HEK293 (cell line): Measurements from ENCODE around the gene IGLON5.

ENCODE experiments used
- GLI2 ChIP-seq: fragments of 450-650 bp; formaldehyde crosslinking; IDR thresholded peaks from 2 replicates; pipeline ENCODE4; 2017; ENCODE audit warnings: missing biosample characterization, missing genetic modification characterization, low read depth, borderline replicate concordance
- MZF1 ChIP-seq: fragments of 450-650 bp; formaldehyde crosslinking; IDR thresholded peaks from 2 replicates; pipeline ENCODE4 v1.5.1; 2017; ENCODE audit warnings: missing biosample characterization, missing genetic modification characterization, borderline replicate concordance
- OVOL3 ChIP-seq: fragments of 450-650 bp; formaldehyde crosslinking; IDR thresholded peaks from 2 replicates; pipeline ENCODE4 v1.5.1; 2016; ENCODE audit warnings: missing biosample characterization, missing genetic modification characterization
- PRDM1 ChIP-seq: fragments of 450-650 bp; formaldehyde crosslinking; IDR thresholded peaks from 2 replicates; pipeline ENCODE4; 2016; ENCODE audit warnings: missing biosample characterization, missing genetic modification characterization
- ZFHX2 ChIP-seq: fragments of 450-650 bp; formaldehyde crosslinking; conservative IDR thresholded peaks from 2 replicates; pipeline ENCODE4 v1.5.1; 2016; ENCODE audit warnings: missing biosample characterization, missing genetic modification characterization
- ZFP3 ChIP-seq: fragments of 450-650 bp; formaldehyde crosslinking; IDR thresholded peaks from 2 replicates; pipeline ENCODE4 v1.5.1; 2016; ENCODE audit warnings: low read depth, missing biosample characterization, missing genetic modification characterization
- ZFP37 ChIP-seq: fragments of 450-650 bp; formaldehyde crosslinking; IDR thresholded peaks from 2 replicates; pipeline ENCODE4 v1.5.1; 2016; ENCODE audit warnings: missing biosample characterization, missing genetic modification characterization
- ZIC2 ChIP-seq: fragments of 450-650 bp; formaldehyde crosslinking; IDR thresholded peaks from 2 replicates; pipeline ENCODE4 v1.5.1; 2016; ENCODE audit warnings: missing biosample characterization, missing genetic modification characterization
- ZNF112 ChIP-seq: fragments of 450-650 bp; formaldehyde crosslinking; IDR thresholded peaks from 2 replicates; pipeline ENCODE4 v1.5.0; 2017; ENCODE audit warnings: missing biosample characterization, missing genetic modification characterization
- ZNF140 ChIP-seq: fragments of 450-650 bp; formaldehyde crosslinking; IDR thresholded peaks from 2 replicates; pipeline ENCODE4 v1.5.1; 2016; ENCODE audit warnings: missing biosample characterization, missing genetic modification characterization
- ZNF184 ChIP-seq: fragments of 450-650 bp; IDR thresholded peaks from 2 replicates; pipeline ENCODE4 v1.5.1; 2018; ENCODE audit warnings: missing biosample characterization, mild to moderate bottlenecking, missing genetic modification characterization
- ZNF214 ChIP-seq: fragments of 450-650 bp; formaldehyde crosslinking; IDR thresholded peaks from 2 replicates; pipeline ENCODE4 v1.5.1; 2017; ENCODE audit warnings: missing biosample characterization, mild to moderate bottlenecking, missing genetic modification characterization, borderline replicate concordance
- ZNF223 ChIP-seq: fragments of 450-650 bp; formaldehyde crosslinking; IDR thresholded peaks from 2 replicates; pipeline ENCODE4 v1.5.1; 2016; ENCODE audit warnings: missing biosample characterization, missing genetic modification characterization
- ZNF266 ChIP-seq: fragments of 450-650 bp; formaldehyde crosslinking; IDR thresholded peaks from 2 replicates; pipeline ENCODE4 v1.5.1; 2016; ENCODE audit warnings: missing biosample characterization, missing genetic modification characterization, low read depth
- ZNF37A ChIP-seq: fragments of 450-650 bp; IDR thresholded peaks from 2 replicates; pipeline ENCODE4 v1.5.1; 2018; ENCODE audit warnings: missing biosample characterization, missing genetic modification characterization
- ZNF391 ChIP-seq: fragments of 450-650 bp; formaldehyde crosslinking; IDR thresholded peaks from 2 replicates; pipeline ENCODE4 v1.5.1; 2016; ENCODE audit warnings: low read depth, missing biosample characterization, missing genetic modification characterization, borderline replicate concordance
- ZNF404 ChIP-seq: fragments of 450-650 bp; formaldehyde crosslinking; IDR thresholded peaks from 2 replicates; pipeline ENCODE4 v1.5.1; 2017; ENCODE audit warnings: missing biosample characterization, missing genetic modification characterization
- ZNF416 ChIP-seq: fragments of 450-650 bp; formaldehyde crosslinking; IDR thresholded peaks from 2 replicates; pipeline ENCODE4 v1.5.1; 2016; ENCODE audit warnings: missing biosample characterization, missing genetic modification characterization
- ZNF600 ChIP-seq: fragments of 450-650 bp; formaldehyde crosslinking; IDR thresholded peaks from 2 replicates; pipeline ENCODE4 v1.5.1; 2016; ENCODE audit warnings: missing biosample characterization, missing genetic modification characterization
- ZNF626 ChIP-seq: fragments of 450-650 bp; sonication (Bioruptor Pico); formaldehyde crosslinking; IDR thresholded peaks from 2 replicates; pipeline ENCODE4 v1.5.1; 2018; ENCODE audit warnings: missing biosample characterization, missing genetic modification characterization, inconsistent platforms
- ZNF785 ChIP-seq: fragments of 450-650 bp; formaldehyde crosslinking; IDR thresholded peaks from 2 replicates; pipeline ENCODE4 v1.5.1; 2016; ENCODE audit warnings: missing biosample characterization, missing genetic modification characterization
- ZNF791 ChIP-seq: fragments of 450-650 bp; formaldehyde crosslinking; IDR thresholded peaks from 2 replicates; pipeline ENCODE4 v1.5.1; 2016; ENCODE audit warnings: missing biosample characterization, missing genetic modification characterization
- TF ChIP-seq, protein P1 (sequence below): fragments of 450-650 bp; formaldehyde crosslinking; IDR thresholded peaks from 2 replicates; pipeline ENCODE4 v1.5.1; 2016; ENCODE audit warnings: missing biosample characterization, missing genetic modification characterization
- TF ChIP-seq, protein P2 (sequence below): fragments of 450-650 bp; formaldehyde crosslinking; IDR thresholded peaks from 2 replicates; pipeline ENCODE4 v1.5.1; 2016; ENCODE audit warnings: missing biosample characterization, missing genetic modification characterization, low read depth
- TF ChIP-seq, protein P3 (sequence below): fragments of 450-650 bp; formaldehyde crosslinking; IDR thresholded peaks from 2 replicates; pipeline ENCODE4 v1.5.1; 2017; ENCODE audit warnings: missing biosample characterization, missing genetic modification characterization
- TF ChIP-seq, protein P4 (sequence below): fragments of 450-650 bp; formaldehyde crosslinking; IDR thresholded peaks from 2 replicates; pipeline ENCODE4 v1.5.1; 2016; ENCODE audit warnings: missing biosample characterization, missing genetic modification characterization
- TF ChIP-seq, protein P5 (sequence below): fragments of 450-650 bp; formaldehyde crosslinking; IDR thresholded peaks from 2 replicates; pipeline ENCODE4 v1.5.1; 2016; ENCODE audit warnings: missing biosample characterization, missing genetic modification characterization
- TF ChIP-seq, protein P6 (sequence below): fragments of 450-650 bp; formaldehyde crosslinking; IDR thresholded peaks from 2 replicates; pipeline ENCODE4 v1.5.1; 2016; ENCODE audit warnings: missing biosample characterization, missing genetic modification characterization

Gene IGLON5

DNA sequence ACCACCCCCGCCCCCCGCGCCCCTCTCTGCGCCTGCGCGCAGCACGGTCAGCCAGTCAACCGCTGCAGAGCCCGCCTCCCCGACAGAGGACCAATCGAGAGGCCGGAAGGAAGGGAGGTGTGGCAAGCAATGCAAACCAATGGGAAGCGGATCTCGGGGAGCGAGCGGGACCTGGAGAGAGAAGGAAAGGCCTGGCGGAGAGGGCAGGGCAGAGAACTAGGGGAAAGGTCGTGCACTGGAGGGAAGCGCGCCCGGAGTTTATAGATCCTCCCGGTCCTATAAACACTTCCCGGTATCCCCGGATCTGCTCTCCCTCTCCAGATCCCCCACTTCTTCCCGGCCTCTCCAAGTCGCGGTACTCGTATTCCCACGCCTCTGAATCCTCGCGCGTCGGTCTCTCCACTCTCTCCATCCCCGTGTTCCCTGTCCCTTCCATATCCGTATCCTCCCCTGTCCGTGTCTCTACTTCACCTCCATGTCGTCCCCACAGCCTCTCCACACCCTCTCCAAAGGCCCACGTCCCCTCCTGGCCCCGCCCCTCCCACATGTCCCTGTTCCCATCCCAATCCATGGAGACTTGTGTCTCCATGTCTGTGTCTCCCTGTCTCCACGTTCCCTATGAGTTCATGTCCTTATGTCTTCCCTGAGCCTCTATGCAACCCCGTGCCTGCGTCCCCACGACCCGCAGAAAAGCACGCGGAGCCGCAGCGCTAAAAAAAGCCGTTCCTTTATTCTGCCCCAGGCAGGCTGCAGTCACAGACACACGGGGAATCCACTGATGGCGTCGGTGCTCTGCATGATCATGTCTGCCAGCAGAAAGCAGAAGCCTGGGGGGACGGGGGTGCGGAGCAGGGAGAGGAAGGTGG lies 55.2 kb downstream of the IGLON5 start (continued):
- TF ChIP-seq, protein P1, sequence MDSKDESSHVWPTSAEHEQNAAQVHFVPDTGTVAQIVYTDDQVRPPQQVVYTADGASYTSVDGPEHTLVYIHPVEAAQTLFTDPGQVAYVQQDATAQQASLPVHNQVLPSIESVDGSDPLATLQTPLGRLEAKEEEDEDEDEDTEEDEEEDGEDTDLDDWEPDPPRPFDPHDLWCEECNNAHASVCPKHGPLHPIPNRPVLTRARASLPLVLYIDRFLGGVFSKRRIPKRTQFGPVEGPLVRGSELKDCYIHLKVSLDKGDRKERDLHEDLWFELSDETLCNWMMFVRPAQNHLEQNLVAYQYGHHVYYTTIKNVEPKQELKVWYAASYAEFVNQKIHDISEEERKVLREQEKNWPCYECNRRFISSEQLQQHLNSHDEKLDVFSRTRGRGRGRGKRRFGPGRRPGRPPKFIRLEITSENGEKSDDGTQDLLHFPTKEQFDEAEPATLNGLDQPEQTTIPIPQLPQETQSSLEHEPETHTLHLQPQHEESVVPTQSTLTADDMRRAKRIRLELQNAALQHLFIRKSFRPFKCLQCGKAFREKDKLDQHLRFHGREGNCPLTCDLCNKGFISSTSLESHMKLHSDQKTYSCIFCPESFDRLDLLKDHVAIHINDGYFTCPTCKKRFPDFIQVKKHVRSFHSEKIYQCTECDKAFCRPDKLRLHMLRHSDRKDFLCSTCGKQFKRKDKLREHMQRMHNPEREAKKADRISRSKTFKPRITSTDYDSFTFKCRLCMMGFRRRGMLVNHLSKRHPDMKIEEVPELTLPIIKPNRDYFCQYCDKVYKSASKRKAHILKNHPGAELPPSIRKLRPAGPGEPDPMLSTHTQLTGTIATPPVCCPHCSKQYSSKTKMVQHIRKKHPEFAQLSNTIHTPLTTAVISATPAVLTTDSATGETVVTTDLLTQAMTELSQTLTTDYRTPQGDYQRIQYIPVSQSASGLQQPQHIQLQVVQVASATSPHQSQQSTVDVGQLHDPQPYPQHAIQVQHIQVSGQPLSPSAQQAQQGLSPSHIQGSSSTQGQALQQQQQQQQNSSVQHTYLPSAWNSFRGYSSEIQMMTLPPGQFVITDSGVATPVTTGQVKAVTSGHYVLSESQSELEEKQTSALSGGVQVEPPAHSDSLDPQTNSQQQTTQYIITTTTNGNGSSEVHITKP (tag by site-specific recombination) = peak; percentile 48
- no peak for TF ChIP-seq ZFP3 (tag by site-specific recombination)
- no peak for TF ChIP-seq ZNF416
- TF ChIP-seq ZIC2 (tag by site-specific recombination) = peak; percentile 10; the same call in 1 of the 2 replicates
- no peak for TF ChIP-seq ZNF140 (tag by site-specific recombination)
- no peak for TF ChIP-seq GLI2
- TF ChIP-seq, protein P2, sequence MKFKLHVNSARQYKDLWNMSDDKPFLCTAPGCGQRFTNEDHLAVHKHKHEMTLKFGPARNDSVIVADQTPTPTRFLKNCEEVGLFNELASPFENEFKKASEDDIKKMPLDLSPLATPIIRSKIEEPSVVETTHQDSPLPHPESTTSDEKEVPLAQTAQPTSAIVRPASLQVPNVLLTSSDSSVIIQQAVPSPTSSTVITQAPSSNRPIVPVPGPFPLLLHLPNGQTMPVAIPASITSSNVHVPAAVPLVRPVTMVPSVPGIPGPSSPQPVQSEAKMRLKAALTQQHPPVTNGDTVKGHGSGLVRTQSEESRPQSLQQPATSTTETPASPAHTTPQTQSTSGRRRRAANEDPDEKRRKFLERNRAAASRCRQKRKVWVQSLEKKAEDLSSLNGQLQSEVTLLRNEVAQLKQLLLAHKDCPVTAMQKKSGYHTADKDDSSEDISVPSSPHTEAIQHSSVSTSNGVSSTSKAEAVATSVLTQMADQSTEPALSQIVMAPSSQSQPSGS (tag by site-specific recombination) = no peak
- TF ChIP-seq ZNF626 (tag by site-specific recombination) = no peak
- TF ChIP-seq ZNF600 = peak; percentile 94
- peak; percentile 67 for TF ChIP-seq ZFHX2 (tag by site-specific recombination)
- TF ChIP-seq, protein P3, sequence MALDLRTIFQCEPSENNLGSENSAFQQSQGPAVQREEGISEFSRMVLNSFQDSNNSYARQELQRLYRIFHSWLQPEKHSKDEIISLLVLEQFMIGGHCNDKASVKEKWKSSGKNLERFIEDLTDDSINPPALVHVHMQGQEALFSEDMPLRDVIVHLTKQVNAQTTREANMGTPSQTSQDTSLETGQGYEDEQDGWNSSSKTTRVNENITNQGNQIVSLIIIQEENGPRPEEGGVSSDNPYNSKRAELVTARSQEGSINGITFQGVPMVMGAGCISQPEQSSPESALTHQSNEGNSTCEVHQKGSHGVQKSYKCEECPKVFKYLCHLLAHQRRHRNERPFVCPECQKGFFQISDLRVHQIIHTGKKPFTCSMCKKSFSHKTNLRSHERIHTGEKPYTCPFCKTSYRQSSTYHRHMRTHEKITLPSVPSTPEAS (tag by site-specific recombination) = peak; percentile 40; the same call in 1 of the 2 replicates
- peak; percentile 89; the same call in 1 of the 2 replicates for TF ChIP-seq ZNF391 (tag by site-specific recombination)
- no peak for TF ChIP-seq ZNF37A (tag by site-specific recombination)
- TF ChIP-seq ZNF112 (tag by site-specific recombination) = no peak
- TF ChIP-seq, protein P4, sequence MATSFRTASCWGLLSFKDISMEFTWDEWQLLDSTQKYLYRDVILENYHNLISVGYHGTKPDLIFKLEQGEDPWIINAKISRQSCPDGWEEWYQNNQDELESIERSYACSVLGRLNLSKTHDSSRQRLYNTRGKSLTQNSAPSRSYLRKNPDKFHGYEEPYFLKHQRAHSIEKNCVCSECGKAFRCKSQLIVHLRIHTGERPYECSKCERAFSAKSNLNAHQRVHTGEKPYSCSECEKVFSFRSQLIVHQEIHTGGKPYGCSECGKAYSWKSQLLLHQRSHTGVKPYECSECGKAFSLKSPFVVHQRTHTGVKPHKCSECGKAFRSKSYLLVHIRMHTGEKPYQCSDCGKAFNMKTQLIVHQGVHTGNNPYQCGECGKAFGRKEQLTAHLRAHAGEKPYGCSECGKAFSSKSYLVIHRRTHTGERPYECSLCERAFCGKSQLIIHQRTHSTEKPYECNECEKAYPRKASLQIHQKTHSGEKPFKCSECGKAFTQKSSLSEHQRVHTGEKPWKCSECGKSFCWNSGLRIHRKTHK (tag by site-specific recombination) = no peak
- no peak for TF ChIP-seq ZNF404 (tag by site-specific recombination)
- TF ChIP-seq, protein P5, sequence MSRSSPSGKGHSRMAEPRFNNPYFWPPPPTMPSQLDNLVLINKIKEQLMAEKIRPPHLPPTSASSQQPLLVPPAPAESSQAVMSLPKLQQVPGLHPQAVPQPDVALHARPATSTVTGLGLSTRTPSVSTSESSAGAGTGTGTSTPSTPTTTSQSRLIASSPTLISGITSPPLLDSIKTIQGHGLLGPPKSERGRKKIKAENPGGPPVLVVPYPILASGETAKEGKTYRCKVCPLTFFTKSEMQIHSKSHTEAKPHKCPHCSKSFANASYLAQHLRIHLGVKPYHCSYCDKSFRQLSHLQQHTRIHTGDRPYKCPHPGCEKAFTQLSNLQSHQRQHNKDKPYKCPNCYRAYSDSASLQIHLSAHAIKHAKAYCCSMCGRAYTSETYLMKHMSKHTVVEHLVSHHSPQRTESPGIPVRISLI = no peak
- TF ChIP-seq ZNF214 = no peak
- TF ChIP-seq, protein P6, sequence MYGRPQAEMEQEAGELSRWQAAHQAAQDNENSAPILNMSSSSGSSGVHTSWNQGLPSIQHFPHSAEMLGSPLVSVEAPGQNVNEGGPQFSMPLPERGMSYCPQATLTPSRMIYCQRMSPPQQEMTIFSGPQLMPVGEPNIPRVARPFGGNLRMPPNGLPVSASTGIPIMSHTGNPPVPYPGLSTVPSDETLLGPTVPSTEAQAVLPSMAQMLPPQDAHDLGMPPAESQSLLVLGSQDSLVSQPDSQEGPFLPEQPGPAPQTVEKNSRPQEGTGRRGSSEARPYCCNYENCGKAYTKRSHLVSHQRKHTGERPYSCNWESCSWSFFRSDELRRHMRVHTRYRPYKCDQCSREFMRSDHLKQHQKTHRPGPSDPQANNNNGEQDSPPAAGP = peak; percentile 67; the same call in 1 of the 2 replicates
- TF ChIP-seq ZFP37 (tag by site-specific recombination) = 0 out of 2 replicates have a peak, but pooled peaks have one; percentile 27
- TF ChIP-seq ZNF184 (tag by site-specific recombination) = no peak
- peak; percentile 75; the same call in 1 of the 2 replicates for TF ChIP-seq ZNF785
- no peak for TF ChIP-seq ZNF223 (tag by site-specific recombination)
- TF ChIP-seq ZNF791 (tag by site-specific recombination) = 0 out of 2 replicates have a peak, but pooled peaks have one; percentile 8
- peak; percentile 84; the same call in 1 of the 2 replicates for TF ChIP-seq MZF1 (tag by site-specific recombination)
- TF ChIP-seq PRDM1 (tag by site-specific recombination) = peak; percentile 77
- TF ChIP-seq OVOL3 (tag by site-specific recombination) = no peak
- TF ChIP-seq ZNF266 (tag by site-specific recombination) = no peak
